MM.1S (cell line): ENCODE measurements around the gene EBP.

Source experiments
- CTCF ChIP-seq: fragments of 300-600 bp; sonication (generic); IDR thresholded peaks from 2 replicates; pipeline ENCODE4 v1.5.1; 2016; ENCODE audit warnings: antibody characterized with exemption, low read length, mixed read lengths
- EZH2 ChIP-seq: fragments of 300-600 bp; sonication (generic); optimal IDR thresholded peaks from 2 replicates; pipeline ENCODE3; 2017; ENCODE audit warnings: low read depth, mild to moderate bottlenecking, antibody characterized with exemption, low read length, mixed read lengths

- TF ChIP-seq CTCF (no peak), EZH2 (no peak)
Measured at GRCh38 chrX:48476919-48477318, 44.7 kb upstream of the EBP start.
